Activated CD8-positive, alpha-beta memory T cell treated with anti-CD3 and anti-CD28 coated beads for 1 hour (primary cell): ENCODE results near the gene UNC5A.
"Not testable (repeated sequence)": the region's sequence is repeated elsewhere in the genome, so short reads cannot be mapped to it uniquely, and the experiment has no call there.

Source experiments
- DNase-seq, 2 donors: peaks; one replicate each; pipeline ENCODE4 v3.0.0-alpha.2; 2020; ENCODE audit warnings: low read depth in 1 of 2; ENCODE audit errors: extremely low read depth in 1 of 2

Gene UNC5A

GRCh38 chr5:176862330-176862995 is 52.1 kb downstream of the UNC5A start:
- DNase-seq: no peak

GRCh38 chr5:176863041-176863764 is 52.8 kb downstream of the UNC5A start:
- no peak for DNase-seq

- no peak for DNase-seq
Measured at GRCh38 chr5:176863765-176864098, 53.4 kb downstream of the UNC5A start.

GRCh38 chr5:176864755-176865154 is 54.4 kb downstream of the UNC5A start:
- no peak for DNase-seq

- DNase-seq: no peak
Measured at GRCh38 chr5:176865964-176866363, 55.6 kb downstream of the UNC5A start.

- no peak for DNase-seq
Measured at GRCh38 chr5:176866707-176867310, 56.5 kb downstream of the UNC5A start.

- DNase-seq: no peak
Measured at GRCh38 chr5:176868126-176868525, 57.8 kb downstream of the UNC5A start.

- no peak for DNase-seq
Measured at GRCh38 chr5:176868731-176869130, 58.4 kb downstream of the UNC5A start.

- no peak for DNase-seq
Measured at GRCh38 chr5:176869501-176870109, 59.2 kb downstream of the UNC5A start.

GRCh38 chr5:176870110-176870591 is 59.8 kb downstream of the UNC5A start:
- no peak for DNase-seq

GRCh38 chr5:176870644-176871043 is 60.3 kb downstream of the UNC5A start:
- not testable (repeated sequence) for DNase-seq

GRCh38 chr5:176872586-176872985 is 62.2 kb downstream of the UNC5A start:
- DNase-seq: not testable (repeated sequence)

- not testable (repeated sequence) for DNase-seq
Measured at GRCh38 chr5:176873011-176873410, 62.7 kb downstream of the UNC5A start.

- no peak for DNase-seq
Measured at GRCh38 chr5:176873541-176874172, 63.3 kb downstream of the UNC5A start.

GRCh38 chr5:176874198-176874780 is 63.9 kb downstream of the UNC5A start:
- DNase-seq: no peak

- no peak for DNase-seq
Measured at GRCh38 chr5:176875014-176875550, 64.7 kb downstream of the UNC5A start.

GRCh38 chr5:176875783-176876505 is 65.6 kb downstream of the UNC5A start:
- no peak for DNase-seq

- no peak for DNase-seq
Measured at GRCh38 chr5:176876506-176877431, 66.4 kb downstream of the UNC5A start.
